T-helper 1 cell treated with Interleukin-12 subunit alpha and Interleukin-12 subunit beta and Interleukin-4 antibody, amounts not matched to agents 30 μg/mL and 1 μg/mL, for 36 hours (primary cell): ENCODE results near the gene PNMA6A.
"Not testable (repeated sequence)": the region's sequence is repeated elsewhere in the genome, so short reads cannot be mapped to it uniquely, and the experiment has no call there.

Experiments used
- H3K27ac Mint-ChIP-seq: one replicate; pipeline ENCODE4 v1.8.0; 2021; ENCODE audit warnings: mild to moderate bottlenecking, mixed read lengths
- H3K27me3 Mint-ChIP-seq: one replicate; pipeline ENCODE4 v1.8.0; 2021; ENCODE audit warnings: low read depth, mixed read lengths
- H3K36me3 Mint-ChIP-seq: one replicate; pipeline ENCODE4 v1.8.0; 2021; ENCODE audit warnings: low read depth, mixed read lengths
- H3K4me1 Mint-ChIP-seq: one replicate; pipeline ENCODE4 v1.8.0; 2021; ENCODE audit warnings: low read depth, mixed read lengths
- H3K4me3 Mint-ChIP-seq: one replicate; pipeline ENCODE4 v1.8.0; 2021; ENCODE audit warnings: mild to moderate bottlenecking, moderate library complexity, mixed read lengths
- H3K9me3 Mint-ChIP-seq: one replicate; pipeline ENCODE4 v1.8.0; 2021; ENCODE audit warnings: mixed read lengths

The PNMA6A gene

DNA sequence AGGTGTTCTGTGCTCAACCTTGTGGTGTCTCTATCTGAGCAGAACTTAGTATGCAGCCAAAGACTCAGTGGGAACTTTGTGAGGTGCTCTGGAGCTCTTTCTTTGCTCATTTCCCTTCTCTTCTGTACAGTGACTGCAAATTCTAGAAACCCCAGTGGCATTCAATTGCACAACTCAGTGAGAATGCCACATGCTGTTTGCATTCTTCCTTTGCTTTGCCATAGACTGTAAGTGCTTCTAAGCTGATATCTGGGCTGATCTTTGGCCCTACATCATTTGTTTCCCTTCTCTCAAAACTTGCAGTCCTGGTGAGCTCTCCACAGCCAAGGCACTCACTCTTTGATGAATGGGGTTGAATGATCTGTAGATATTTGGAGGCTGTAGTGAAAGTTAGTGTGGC, 8.9 kb upstream of the PNMA6A start:
- no peak overlapping the region for H3K4me3 Mint-ChIP-seq
- H3K27ac Mint-ChIP-seq: no peak overlapping the region
- H3K27me3 Mint-ChIP-seq: no peaks in the 10 kb centered on the region
- H3K9me3 Mint-ChIP-seq: no peaks in the 10 kb centered on the region
- H3K4me1 Mint-ChIP-seq: no peaks in the 10 kb centered on the region
- H3K36me3 Mint-ChIP-seq: no peaks in the 10 kb centered on the region

GRCh38 chrX:153064061-153064460, 8.2 kb upstream of the PNMA6A start:
- H3K4me1 Mint-ChIP-seq: no peaks in the 10 kb centered on the region

GRCh38 chrX:153065389-153065788, 6.9 kb upstream of the PNMA6A start:
- Mint-ChIP-seq H3K4me3 (no peak overlapping the region), H3K36me3 (no peaks in the 10 kb centered on the region), H3K27me3 (no peaks in the 10 kb centered on the region), H3K27ac (no peak overlapping the region), H3K4me1 (no peaks in the 10 kb centered on the region), H3K9me3 (no peaks in the 10 kb centered on the region)

More at GRCh38 chrX:153064061-153064460, 8.2 kb upstream of the PNMA6A start:
- no peaks in the 10 kb centered on the region for H3K27me3 Mint-ChIP-seq
- H3K9me3 Mint-ChIP-seq: no peaks in the 10 kb centered on the region
- no peaks in the 10 kb centered on the region for H3K36me3 Mint-ChIP-seq
- no peak overlapping the region for H3K27ac Mint-ChIP-seq
- no peak overlapping the region for H3K4me3 Mint-ChIP-seq

GRCh38 chrX:153066402-153066801, 5.9 kb upstream of the PNMA6A start:
- not testable (repeated sequence) for H3K36me3 Mint-ChIP-seq, H3K4me3 Mint-ChIP-seq, H3K9me3 Mint-ChIP-seq, H3K27me3 Mint-ChIP-seq, H3K27ac Mint-ChIP-seq, H3K4me1 Mint-ChIP-seq

GRCh38 chrX:153073331-153073730, 1.1 kb downstream of the PNMA6A start:
- H3K9me3 Mint-ChIP-seq, H3K27ac Mint-ChIP-seq, H3K4me1 Mint-ChIP-seq, H3K4me3 Mint-ChIP-seq, H3K36me3 Mint-ChIP-seq, H3K27me3 Mint-ChIP-seq: not testable (repeated sequence)

- Mint-ChIP-seq H3K4me1 (no peaks in the 10 kb centered on the region), H3K9me3 (no peaks in the 10 kb centered on the region), H3K27me3 (no peaks in the 10 kb centered on the region), H3K36me3 (no peaks in the 10 kb centered on the region), H3K27ac (no peak overlapping the region), H3K4me3 (no peak overlapping the region)
These were observed 2.1 kb downstream of the PNMA6A start for GRCh38 chrX:153074262-153074899.

GRCh38 chrX:153074935-153075334, 2.7 kb downstream of the PNMA6A start:
- Mint-ChIP-seq H3K27ac (no peak overlapping the region), H3K36me3 (no peaks in the 10 kb centered on the region), H3K4me1 (no peaks in the 10 kb centered on the region), H3K9me3 (no peaks in the 10 kb centered on the region), H3K4me3 (no peak overlapping the region), H3K27me3 (no peaks in the 10 kb centered on the region)

DNA sequence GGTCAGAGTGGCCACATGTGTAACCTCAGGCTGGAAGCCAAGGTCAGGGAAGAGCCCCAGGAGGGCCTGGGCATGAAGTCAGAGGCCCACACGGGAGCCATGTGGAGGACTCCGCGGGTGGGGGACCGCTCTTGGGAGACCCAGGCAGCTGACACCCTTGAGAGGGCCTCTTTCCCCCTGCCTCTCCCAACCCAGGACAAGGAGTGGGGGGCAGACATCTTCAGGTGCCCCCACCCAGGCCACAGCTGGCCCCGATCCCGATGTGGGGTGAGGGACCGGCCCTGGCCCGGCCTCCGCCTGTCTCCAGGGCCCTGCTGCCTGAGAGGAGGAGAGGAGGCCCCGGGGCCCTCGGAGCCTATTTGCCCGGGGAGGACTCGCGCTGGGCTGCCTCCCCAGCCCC, 3.1 kb downstream of the PNMA6A start:
- H3K9me3 Mint-ChIP-seq: no peaks in the 10 kb centered on the region
- no peak overlapping the region for H3K27ac Mint-ChIP-seq
- H3K27me3 Mint-ChIP-seq: no peaks in the 10 kb centered on the region
- H3K4me1 Mint-ChIP-seq: no peaks in the 10 kb centered on the region
- H3K36me3 Mint-ChIP-seq: no peaks in the 10 kb centered on the region
- H3K4me3 Mint-ChIP-seq: no peak overlapping the region

DNA sequence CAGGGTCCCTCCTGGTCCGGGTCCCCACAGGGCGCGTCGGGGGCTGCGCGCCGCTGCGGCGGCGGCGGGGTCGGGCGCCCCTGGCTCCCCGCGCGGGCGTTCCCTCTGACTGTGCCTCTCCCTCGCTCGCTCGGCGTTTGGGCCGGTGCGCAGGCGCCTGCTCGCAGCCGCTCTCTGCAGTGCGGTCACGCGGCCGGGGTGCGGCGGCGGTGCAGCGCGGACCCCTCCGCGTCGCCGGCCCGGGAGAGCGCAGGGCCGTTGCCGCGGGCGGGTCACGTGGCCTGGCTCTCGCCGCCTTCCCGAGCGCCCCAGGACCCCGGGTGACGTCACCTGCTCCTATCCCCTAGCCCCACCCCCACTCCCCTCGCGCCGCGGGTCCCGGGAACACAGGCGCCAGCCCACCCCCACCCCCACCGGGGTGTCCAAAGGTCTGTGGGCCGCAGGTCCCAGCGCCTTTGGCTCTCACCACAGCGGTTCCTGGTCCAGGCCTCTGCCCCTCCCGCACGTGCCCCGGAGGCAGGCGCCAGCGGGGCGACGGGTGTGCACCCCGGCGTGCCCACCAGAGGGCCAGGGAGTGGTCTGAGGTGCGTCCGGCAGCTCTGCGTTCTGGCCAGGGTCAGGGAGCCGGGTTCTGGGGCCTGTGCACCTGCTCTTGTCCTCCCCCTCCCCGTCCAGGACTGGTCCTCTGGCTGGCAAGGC, 5.3 kb downstream of the PNMA6A start:
- H3K4me1 Mint-ChIP-seq, H3K4me3 Mint-ChIP-seq, H3K27ac Mint-ChIP-seq, H3K9me3 Mint-ChIP-seq, H3K27me3 Mint-ChIP-seq, H3K36me3 Mint-ChIP-seq: not testable (repeated sequence)

GRCh38 chrX:153083238-153083923, 11.1 kb downstream of the PNMA6A start:
- H3K27ac Mint-ChIP-seq, H3K36me3 Mint-ChIP-seq, H3K4me3 Mint-ChIP-seq, H3K27me3 Mint-ChIP-seq, H3K9me3 Mint-ChIP-seq, H3K4me1 Mint-ChIP-seq: not testable (repeated sequence)

DNA sequence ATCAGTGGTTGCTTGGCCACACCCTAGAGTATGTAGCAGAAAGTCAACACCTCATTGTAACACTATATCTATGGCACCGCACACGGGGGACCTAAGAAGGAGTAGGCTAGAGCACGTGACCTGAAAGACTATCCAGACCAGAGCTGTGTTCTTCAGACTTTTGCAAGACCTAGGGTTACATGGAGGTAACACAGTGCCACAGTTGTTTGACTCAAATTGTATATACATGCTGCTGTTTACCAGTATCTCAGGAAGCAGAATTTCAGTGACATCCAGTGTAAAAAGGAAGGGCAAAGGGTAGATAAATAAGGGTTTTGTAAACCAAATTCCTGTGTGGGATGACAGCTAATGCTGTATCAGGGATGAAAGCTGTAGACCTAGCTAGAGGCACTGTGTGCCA, 30.2 kb downstream of the PNMA6A start:
- no peak overlapping the region for H3K27ac Mint-ChIP-seq
- H3K4me3 Mint-ChIP-seq: no peak overlapping the region
- no peaks in the 10 kb centered on the region for H3K27me3 Mint-ChIP-seq
- H3K9me3 Mint-ChIP-seq: peaks cover 39% of the 10 kb centered on the region
- H3K36me3 Mint-ChIP-seq: peaks cover 5% of the 10 kb centered on the region
- peaks cover 6% of the 10 kb centered on the region for H3K4me1 Mint-ChIP-seq

DNA sequence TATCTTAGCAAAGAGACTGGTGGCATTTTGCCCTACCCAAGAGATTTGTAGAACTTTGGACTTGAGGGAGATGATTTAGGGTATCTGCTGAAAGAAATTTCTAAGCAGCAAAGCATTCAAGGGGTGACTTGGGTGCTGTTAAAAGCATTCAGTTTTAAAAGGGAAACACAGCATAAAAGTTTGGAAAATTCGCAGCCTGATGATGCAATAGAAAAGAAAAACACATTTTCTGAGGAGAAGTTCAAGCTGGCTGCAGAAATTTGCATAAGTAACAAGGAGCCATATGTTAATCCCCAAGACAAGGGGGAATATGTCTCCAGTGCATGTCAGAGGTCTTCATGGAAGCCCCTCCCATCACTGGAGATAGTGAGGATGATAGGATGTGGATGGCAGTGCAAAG, 32.7 kb downstream of the PNMA6A start:
- not testable (repeated sequence) for H3K4me1 Mint-ChIP-seq, H3K27me3 Mint-ChIP-seq, H3K27ac Mint-ChIP-seq, H3K4me3 Mint-ChIP-seq, H3K36me3 Mint-ChIP-seq
- H3K9me3 Mint-ChIP-seq: peaks cover 39% of the 10 kb centered on the region

DNA sequence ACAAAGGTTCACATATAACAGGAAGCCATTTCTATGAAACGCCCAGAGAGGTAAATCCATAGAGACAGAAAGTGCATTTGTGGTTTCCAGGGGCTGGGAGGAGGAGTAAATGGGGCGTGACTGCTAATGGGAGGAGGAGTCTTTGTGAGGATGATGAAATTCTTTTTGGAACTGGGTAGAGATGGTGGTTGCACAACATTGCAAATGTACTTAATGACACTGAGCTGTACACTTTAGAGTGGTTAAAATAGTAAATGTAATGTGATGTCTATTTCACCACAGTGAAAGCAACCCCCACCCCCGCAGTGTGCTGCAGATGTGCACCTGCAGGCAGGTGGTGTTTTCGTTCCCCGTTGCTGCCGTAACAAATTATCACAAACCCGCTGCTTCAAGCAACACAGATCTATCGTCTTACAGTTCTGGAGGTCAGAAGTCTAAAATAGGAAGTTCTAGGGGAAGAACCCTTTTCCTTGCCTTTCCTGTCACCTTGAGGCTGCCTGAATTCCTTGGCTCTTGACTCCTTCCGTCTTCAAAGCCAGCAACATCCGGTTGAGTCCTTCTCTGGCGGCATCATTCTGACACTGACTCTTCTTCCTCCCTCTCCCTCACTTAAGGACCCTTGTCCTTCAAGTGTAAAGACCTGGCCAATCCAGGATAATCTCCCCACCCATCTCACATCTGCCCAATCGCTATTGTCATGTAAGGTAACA, 34.0 kb downstream of the PNMA6A start:
- Mint-ChIP-seq H3K27ac (peak overlapping the region; percentile 86), H3K4me3 (peak overlapping the region; percentile 1), H3K9me3 (peaks cover 27% of the 10 kb centered on the region)
- not testable (repeated sequence) for H3K36me3 Mint-ChIP-seq, H3K4me1 Mint-ChIP-seq, H3K27me3 Mint-ChIP-seq

DNA sequence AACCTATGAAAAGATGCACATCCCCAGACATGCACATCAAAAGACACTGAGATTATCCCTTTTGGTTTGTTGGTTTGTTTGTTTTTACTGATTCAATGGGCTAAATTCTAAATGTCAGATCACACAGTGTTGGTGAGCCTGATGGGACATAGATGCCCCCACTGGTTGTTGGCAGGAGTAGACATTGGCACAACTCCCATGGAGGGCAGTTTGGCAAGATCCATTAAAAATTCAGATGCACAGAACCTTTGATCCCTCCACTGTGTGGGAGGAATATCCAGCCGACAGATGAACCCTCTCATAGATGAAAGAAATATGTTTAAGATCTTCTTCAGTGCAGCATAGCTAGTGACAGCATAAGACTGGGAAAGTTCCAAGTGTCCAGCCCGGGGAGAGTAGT, 38.5 kb downstream of the PNMA6A start:
- H3K9me3 Mint-ChIP-seq, H3K27ac Mint-ChIP-seq, H3K4me1 Mint-ChIP-seq, H3K27me3 Mint-ChIP-seq, H3K4me3 Mint-ChIP-seq, H3K36me3 Mint-ChIP-seq: not testable (repeated sequence)

DNA sequence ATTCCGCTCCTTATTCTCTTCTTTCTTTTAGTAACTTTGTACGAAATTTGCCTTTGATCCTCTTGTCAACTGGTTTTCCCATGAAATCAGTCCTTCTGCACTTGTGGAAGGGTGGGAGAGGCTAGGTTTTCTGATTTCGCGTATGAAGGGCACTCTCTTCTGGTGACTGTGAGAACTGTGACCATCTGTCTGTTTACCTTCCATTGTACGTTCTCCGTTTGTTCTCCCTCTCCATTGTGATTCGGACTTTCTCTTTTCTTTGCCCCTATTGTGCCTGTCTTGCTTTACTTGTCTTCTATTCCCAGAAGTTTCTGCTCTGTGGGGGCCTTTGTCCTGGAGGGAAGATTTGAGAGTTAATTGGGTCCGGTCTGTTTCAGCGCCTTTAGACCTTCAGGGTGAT, 41.6 kb downstream of the PNMA6A start:
- H3K4me3 Mint-ChIP-seq, H3K9me3 Mint-ChIP-seq, H3K4me1 Mint-ChIP-seq, H3K27me3 Mint-ChIP-seq, H3K36me3 Mint-ChIP-seq, H3K27ac Mint-ChIP-seq: not testable (repeated sequence)
